ENCODE results near the gene ICAM2. TPM values are rescaled to one million over a fixed set of nuclear protein-coding genes. Genes with fewer than 3 reads are reported as not detected.
A peak's percentile ranks its signal among the peaks of the same experiment; 100 is the strongest.

The ICAM2 gene
- total and polyA plus RNA-seq, 9 donors: 6.8 to 34.2 (median 19.9) TPM

DNA sequence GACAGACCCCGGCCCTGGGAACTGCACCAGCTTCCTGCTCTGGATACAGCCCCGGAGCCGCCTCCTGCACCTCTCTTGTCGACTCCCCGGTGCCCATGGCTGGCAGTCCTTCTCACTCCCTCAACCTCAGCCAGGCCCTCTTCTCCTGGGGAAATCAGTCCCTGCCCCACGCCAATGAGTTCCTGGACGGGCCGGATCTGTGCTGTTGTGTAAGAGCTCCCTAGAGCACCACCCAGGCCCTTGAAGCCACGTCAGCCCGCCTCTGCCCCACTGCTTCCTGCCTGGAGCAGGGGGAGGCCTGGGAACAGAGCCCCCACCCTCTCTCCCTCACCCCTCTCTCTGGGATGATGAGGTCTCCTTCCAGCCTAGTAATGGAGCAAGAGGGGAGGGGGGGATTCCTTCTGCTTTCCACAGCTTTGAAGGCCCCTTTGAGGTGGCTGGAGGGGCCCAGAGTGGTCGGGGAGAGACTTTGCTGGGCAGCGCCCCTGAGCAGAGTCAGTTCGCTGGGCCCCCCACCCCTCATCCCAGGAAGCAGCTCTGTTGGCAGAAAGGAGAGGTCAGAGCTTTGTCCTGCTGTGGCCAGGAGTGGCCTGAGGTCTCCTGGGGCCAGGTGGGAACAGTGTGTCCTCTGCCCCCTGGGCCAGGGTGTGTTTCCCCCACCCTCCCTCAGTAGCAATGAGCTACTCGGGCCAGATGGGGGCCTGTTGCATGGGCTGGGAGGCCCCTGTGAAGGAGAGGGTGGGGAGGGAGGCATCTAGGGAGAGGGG is 18.5 kb downstream of the ICAM2 start:
- no peak overlapping the region for H3K4me3 ChIP-seq
- no peaks in the 10 kb centered on the region for H3K27me3 ChIP-seq
- H3K36me3 ChIP-seq: no peaks in the 10 kb centered on the region
- WGBS, 3 donors: 84 to 88% (median 87%) methylated on average over 14 of the region's 14 CpGs
- intact Hi-C loops (cut with DNase I): no loop called here
- no peaks in the 10 kb centered on the region for H3K9me3 ChIP-seq
- peaks cover 7% of the 10 kb centered on the region for H3K4me1 ChIP-seq (ENCODE audit: insufficient read depth)
- DNase-seq: no peak
- no peak overlapping the region for H3K27ac ChIP-seq
- TF ChIP-seq POLR2A (IDR thresholded peaks at IDR 0.05) (no peak), EP300 (IDR thresholded peaks at IDR 0.05) (no peak), CTCF (IDR thresholded peaks at IDR 0.05) (no peak)

GRCh38 chr17:64001091-64001579 is 19.3 kb downstream of the ICAM2 start:
- TF ChIP-seq POLR2A (IDR thresholded peaks at IDR 0.05) (no peak), EP300 (IDR thresholded peaks at IDR 0.05) (no peak), CTCF (IDR thresholded peaks at IDR 0.05) (no peak)
- Histone ChIP-seq H3K27ac (no peak overlapping the region), H3K27me3 (no peaks in the 10 kb centered on the region), H3K9me3 (no peaks in the 10 kb centered on the region), H3K4me1 (ENCODE audit: insufficient read depth) (peaks cover 7% of the 10 kb centered on the region), H3K36me3 (no peaks in the 10 kb centered on the region), H3K4me3 (no peak overlapping the region)
- 85 to 90% (median 87%) methylated on average over 7 of the region's 7 CpGs for WGBS, 3 donors
- intact Hi-C loops (cut with DNase I): no loop called here
- no peak for DNase-seq

DNA sequence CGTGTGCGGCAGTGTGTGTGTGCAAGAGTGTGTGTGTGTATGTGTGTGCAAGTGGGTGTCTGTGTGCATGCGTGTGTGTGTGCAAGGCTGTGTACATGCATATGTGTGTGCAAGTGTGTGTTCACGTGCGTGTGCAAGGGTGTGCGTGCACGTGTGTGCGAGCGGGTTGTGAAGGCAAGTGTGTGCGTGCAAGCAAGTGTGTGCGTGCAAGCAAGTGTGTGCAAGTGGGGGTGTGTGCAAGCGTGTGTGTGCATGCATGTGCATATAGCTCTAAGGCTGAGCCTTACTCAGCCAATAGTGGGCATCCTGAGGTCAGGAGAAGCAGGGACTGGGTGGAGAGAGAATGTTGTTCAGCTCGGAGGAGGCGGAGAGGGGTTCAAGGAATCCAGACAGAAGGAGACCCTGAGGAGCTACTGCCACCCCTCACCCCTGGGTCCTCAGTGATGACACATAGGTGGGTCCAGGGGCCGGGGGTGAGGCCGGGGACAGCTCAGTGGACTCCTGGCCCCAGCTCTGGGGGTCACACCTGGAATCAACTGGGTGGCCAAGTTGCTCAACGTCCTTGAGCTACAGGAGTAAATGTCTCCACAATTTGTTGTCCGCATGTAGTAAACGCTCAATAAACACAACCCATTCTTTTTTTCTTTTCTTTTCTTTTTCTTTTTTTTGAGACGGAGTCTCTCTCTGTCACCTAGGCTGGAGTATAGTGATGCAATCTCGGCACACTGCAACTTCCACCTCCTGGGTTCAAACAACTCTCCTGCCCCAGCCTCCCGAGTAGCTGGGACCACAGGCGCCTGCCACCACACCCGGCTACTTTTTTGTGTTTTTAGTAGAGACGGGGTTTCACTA is 20.5 kb downstream of the ICAM2 start:
- no peak for DNase-seq
- no peak for TF ChIP-seq POLR2A (IDR thresholded peaks at IDR 0.05)
- no peak for TF ChIP-seq EP300 (IDR thresholded peaks at IDR 0.05)
- TF ChIP-seq CTCF (IDR thresholded peaks at IDR 0.05): no peak
- intact Hi-C loops (cut with DNase I): no loop called here
- Histone ChIP-seq H3K4me3 (no peak overlapping the region), H3K27me3 (no peaks in the 10 kb centered on the region), H3K4me1 (ENCODE audit: insufficient read depth) (peaks cover 7% of the 10 kb centered on the region), H3K9me3 (no peaks in the 10 kb centered on the region), H3K36me3 (no peaks in the 10 kb centered on the region), H3K27ac (no peak overlapping the region)
- WGBS, 3 donors: 83 to 86% (median 85%) methylated on average over 25 of the region's 25 CpGs

GRCh38 chr17:63998721-63999679 is 21.4 kb downstream of the ICAM2 start:
- H3K27me3 ChIP-seq: no peaks in the 10 kb centered on the region
- no peaks in the 10 kb centered on the region for H3K36me3 ChIP-seq
- no peak for DNase-seq
- WGBS, 3 donors: 23 to 31% (median 24%) methylated on average over 24 to 33 of the region's 33 CpGs
- H3K4me1 ChIP-seq (ENCODE audit: insufficient read depth): peaks cover 7% of the 10 kb centered on the region
- H3K9me3 ChIP-seq: no peaks in the 10 kb centered on the region
- intact Hi-C loops (cut with DNase I): no loop called here
- TF ChIP-seq EP300 (IDR thresholded peaks at IDR 0.05) (no peak), POLR2A (IDR thresholded peaks at IDR 0.05) (no peak), CTCF (IDR thresholded peaks at IDR 0.05) (no peak)
- peak overlapping the region; percentile 38 for H3K4me3 ChIP-seq
- H3K27ac ChIP-seq: no peak overlapping the region

Measured in ovary (tissue), 9 donors.